ENCODE measurements around the gene GNGT1. TPM values are rescaled to one million over a fixed set of nuclear protein-coding genes. Genes with fewer than 3 reads are reported as not detected.

GNGT1 gene
- total and polyA plus RNA-seq, 2 of the 13 experiments (the other 11 are each of a cell fraction or from before 2014, with no cell fraction given), result not detected

DNA sequence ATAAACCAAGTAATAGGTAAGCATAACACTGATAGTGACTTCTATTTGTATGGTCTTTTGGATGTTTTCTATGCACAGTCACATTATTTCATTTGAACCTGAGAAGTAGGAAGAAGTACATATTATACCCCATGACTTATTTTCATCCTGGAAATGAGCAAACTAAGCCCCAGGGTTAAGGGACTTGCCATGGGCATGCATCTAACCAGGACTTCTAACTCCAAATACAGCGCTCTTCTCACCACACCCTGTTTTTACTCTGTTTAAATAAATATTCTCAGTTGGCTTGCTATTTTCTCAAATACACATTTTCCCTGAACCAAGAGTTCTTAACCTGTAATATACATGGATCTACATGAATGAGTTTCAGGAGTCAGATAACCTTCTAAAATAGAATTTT, 31.5 kb downstream of the GNGT1 start (continued):
- TF ChIP-seq ZNF335 (CRISPR knock-in tag; IDR thresholded peaks at IDR 0.05) (no peak), ZNF781 (CRISPR knock-in tag; IDR thresholded peaks at IDR 0.05; ENCODE audit: borderline replicate concordance, not compliant biosample characterization) (no peak)

- Histone ChIP-seq H4K20me1 (ENCODE audit: insufficient read depth, low read length) (no peaks in the 10 kb centered on the region), H3K36me3 (replicated peaks in 1 of 2; ENCODE audit: control insufficient read depth in 1 of 2, insufficient read depth in 2 of 2, low read length in 2 of 2) (no peaks in the 10 kb centered on the region), H3K4me2 (ENCODE audit: low read depth, low read length) (no peak overlapping the region), H3K27ac (ENCODE audit: extremely low read length, insufficient read depth, low read length) (no peak overlapping the region), H3K9me3 (ENCODE audit: low read length) (no peaks in the 10 kb centered on the region), H2AFZ (ENCODE audit: low read length) (no peak overlapping the region), H3K9ac (ENCODE audit: insufficient read depth, low read depth, low read length) (no peak overlapping the region), H3K27me3 (ENCODE audit: control insufficient read depth in 1 of 2, insufficient read depth in 2 of 2, low read length in 2 of 2) (no peaks in the 10 kb centered on the region), H3K4me3 (replicated peaks in 1 of 3; ENCODE audit: insufficient read depth in 1 of 3, low read depth in 2 of 3, low read length in 3 of 3) (no peak overlapping the region), H3K79me2 (ENCODE audit: insufficient read depth, low read length) (no peaks in the 10 kb centered on the region), H3K4me1 (ENCODE audit: insufficient read depth, low read length) (no peaks in the 10 kb centered on the region)
- intact Hi-C loops (cut with micrococcal nuclease; ENCODE audit: unreplicated experiment) (no loop called here), in situ Hi-C loops (cut with HindIII; ENCODE audit: extremely low pct_ligation_motif_present, low pct_unique_long_range_greater_than_20kb) (no loop called here)
- BruUV-seq (replicated peaks), result no TSS peak
- TF ChIP-seq, protein P1, sequence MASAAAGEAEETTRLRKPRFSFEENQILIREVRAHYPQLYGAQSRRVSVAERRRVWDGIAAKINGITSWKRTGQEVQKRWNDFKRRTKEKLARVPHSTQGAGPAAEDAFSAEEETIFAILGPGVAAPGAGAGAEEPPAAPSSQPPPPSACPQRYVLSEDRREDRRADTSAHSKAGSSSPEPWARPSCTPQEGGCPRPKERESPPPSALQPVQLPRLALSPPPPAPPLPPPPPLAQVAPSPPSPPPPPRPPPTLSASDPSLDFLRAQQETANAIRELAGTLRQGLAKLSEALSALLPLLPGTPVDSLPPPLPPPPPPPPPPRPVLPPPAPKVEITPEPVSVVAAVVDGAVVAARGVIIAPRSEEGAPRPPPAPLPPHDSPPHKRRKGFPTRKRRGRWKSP (CRISPR knock-in tag; IDR thresholded peaks at IDR 0.05), result no peak
- TF ChIP-seq HOXD1 (CRISPR knock-in tag; IDR thresholded peaks at IDR 0.05) (no peak), ZNF451 (CRISPR knock-in tag; IDR thresholded peaks at IDR 0.05) (no peak)
- TF ChIP-seq, protein P2, sequence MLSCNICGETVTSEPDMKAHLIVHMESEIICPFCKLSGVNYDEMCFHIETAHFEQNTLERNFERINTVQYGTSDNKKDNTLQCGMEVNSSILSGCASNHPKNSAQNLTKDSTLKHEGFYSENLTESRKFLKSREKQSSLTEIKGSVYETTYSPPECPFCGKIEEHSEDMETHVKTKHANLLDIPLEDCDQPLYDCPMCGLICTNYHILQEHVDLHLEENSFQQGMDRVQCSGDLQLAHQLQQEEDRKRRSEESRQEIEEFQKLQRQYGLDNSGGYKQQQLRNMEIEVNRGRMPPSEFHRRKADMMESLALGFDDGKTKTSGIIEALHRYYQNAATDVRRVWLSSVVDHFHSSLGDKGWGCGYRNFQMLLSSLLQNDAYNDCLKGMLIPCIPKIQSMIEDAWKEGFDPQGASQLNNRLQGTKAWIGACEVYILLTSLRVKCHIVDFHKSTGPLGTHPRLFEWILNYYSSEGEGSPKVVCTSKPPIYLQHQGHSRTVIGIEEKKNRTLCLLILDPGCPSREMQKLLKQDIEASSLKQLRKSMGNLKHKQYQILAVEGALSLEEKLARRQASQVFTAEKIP (CRISPR knock-in tag; IDR thresholded peaks at IDR 0.05; ENCODE audit: borderline replicate concordance), result no peak
- ChIA-PET CTCF (ENCODE audit: low intra/inter-chr PET ratio, low total read pairs) (no interaction called here), POLR2A (no interaction called here)
- FAIRE-seq (no peak), DNase-seq (ENCODE audit: low spot score) (no peak), ATAC-seq (no peak)
Observed at GRCh38 chr7:93938293-93938692, 31.9 kb downstream of the GNGT1 start.

All from HepG2 (cell line).